Measurements from ENCODE around the gene PPARG. TPM values are rescaled to one million over a fixed set of nuclear protein-coding genes. Genes with fewer than 3 reads are reported as not detected.

The PPARG gene
- total and polyA plus RNA-seq, 2 of the 13 experiments (the other 11 are each of a cell fraction or from before 2014, with no cell fraction given) = 13.9 to 58.3 TPM

DNA sequence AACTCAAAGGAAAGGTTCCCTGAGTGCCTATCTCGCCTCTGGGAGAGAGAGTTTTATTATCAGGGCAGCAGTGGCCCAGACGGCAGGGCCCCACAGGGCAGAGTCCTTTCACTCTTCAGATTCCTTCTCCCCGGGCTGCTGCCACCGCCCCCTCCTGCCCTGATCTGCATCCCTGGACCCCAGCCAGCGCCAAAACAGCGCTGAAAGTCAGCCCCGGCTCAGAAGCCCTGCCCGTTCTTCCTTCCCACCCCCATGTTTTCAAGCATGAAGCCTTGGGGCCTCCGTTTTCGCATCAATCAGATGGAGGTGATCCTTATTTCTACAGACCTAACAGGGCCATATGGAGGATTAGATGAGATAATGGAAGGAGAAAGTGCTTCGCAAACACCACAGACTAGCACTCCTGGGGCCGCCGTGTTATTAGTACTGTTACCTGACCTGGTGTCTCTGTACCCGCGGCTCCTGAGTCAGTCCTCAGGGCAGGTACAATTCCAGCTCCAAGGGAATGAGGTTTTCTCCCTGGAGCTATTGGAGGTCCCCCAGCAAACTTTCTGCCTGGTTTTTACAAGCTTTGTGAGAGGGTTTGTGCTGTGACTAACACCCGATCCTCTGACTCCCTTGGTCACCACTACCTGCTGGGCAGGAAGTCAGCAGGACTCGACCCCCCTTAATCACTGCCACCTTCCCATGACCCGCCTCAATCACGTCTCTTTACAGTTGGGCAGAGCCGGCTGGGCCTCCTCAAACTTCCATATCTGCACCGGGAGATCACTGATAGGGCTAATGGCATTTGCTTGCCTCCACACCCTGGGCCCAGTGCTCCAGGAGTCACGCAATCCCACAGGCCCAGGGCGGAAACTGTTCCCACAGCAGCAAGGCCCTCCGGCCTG, 156.0 kb downstream of the PPARG start (continued):
- TF ChIP-seq ZHX2 (IDR thresholded peaks at IDR 0.05; ENCODE audit: low read depth) = no peak
- TF ChIP-seq ZHX2 (CRISPR knock-in tag; IDR thresholded peaks at IDR 0.05; ENCODE audit: borderline replicate concordance) = no peak
- no peak for TF ChIP-seq ZNF550 (CRISPR knock-in tag; IDR thresholded peaks at IDR 0.05; ENCODE audit: borderline replicate concordance)
- TF ChIP-seq MEIS2 (CRISPR knock-in tag; IDR thresholded peaks at IDR 0.05) = 0 out of 2 replicates have a peak, but pooled peaks have one; percentile 12
- peak; percentile 20; the same call in 1 of the 2 replicates for TF ChIP-seq RCOR2 (CRISPR knock-in tag; IDR thresholded peaks at IDR 0.05)
- TF ChIP-seq TBL1XR1 (IDR thresholded peaks at IDR 0.05; ENCODE audit: borderline replicate concordance, low read length, partially characterized antibody) = no peak
- TF ChIP-seq SNAPC2 (CRISPR knock-in tag; IDR thresholded peaks at IDR 0.05) = no peak
- peak; percentile 57; the same call in 1 of the 2 replicates for TF ChIP-seq DR1 (CRISPR knock-in tag; IDR thresholded peaks at IDR 0.05)
- peak; percentile 13; the same call in 1 of the 2 replicates for TF ChIP-seq CBFB (CRISPR knock-in tag; IDR thresholded peaks at IDR 0.05)
- no peak for TF ChIP-seq TCF7 (IDR thresholded peaks at IDR 0.05; ENCODE audit: low read depth)
- TF ChIP-seq FUBP1 (CRISPR knock-in tag; IDR thresholded peaks at IDR 0.05; ENCODE audit: borderline replicate concordance) = no peak
- TF ChIP-seq DPF2 (CRISPR knock-in tag; IDR thresholded peaks at IDR 0.05; ENCODE audit: borderline replicate concordance, low read depth) = no peak; the same call in 1 of the 2 replicates
- no peak for TF ChIP-seq CCAR2 (optimal IDR thresholded peaks at IDR 0.05; ENCODE audit: low read depth, low read length)
- 0 out of 2 replicates have a peak, but pooled peaks have one; percentile 21 for TF ChIP-seq RXRB (CRISPR knock-in tag; IDR thresholded peaks at IDR 0.05; ENCODE audit: borderline replicate concordance)
- no peak for TF ChIP-seq SSRP1 (CRISPR knock-in tag; IDR thresholded peaks at IDR 0.05)
- no peak for TF ChIP-seq GMEB2 (CRISPR knock-in tag; IDR thresholded peaks at IDR 0.05; ENCODE audit: low read depth)
- TF ChIP-seq ZNF737 (CRISPR knock-in tag; IDR thresholded peaks at IDR 0.05; ENCODE audit: borderline replicate concordance) = no peak
- peak; percentile 44; the same call in 1 of the 2 replicates for TF ChIP-seq CHD4 (IDR thresholded peaks at IDR 0.05; ENCODE audit: borderline replicate concordance, low read length)
- TF ChIP-seq THAP7 (CRISPR knock-in tag; IDR thresholded peaks at IDR 0.05) = no peak

Data from HepG2 (cell line).